GM19328 (cell line): Measurements from ENCODE around the gene DDX10.

Source experiments
- ATAC-seq: cut with Tn5 transposase; IDR thresholded peaks from one replicate; pipeline ENCODE4 v1.9.1; 2021; ENCODE audit warnings: mild to moderate bottlenecking, moderate library complexity; ENCODE audit not compliant: unreplicated experiment

The DDX10 gene

DNA sequence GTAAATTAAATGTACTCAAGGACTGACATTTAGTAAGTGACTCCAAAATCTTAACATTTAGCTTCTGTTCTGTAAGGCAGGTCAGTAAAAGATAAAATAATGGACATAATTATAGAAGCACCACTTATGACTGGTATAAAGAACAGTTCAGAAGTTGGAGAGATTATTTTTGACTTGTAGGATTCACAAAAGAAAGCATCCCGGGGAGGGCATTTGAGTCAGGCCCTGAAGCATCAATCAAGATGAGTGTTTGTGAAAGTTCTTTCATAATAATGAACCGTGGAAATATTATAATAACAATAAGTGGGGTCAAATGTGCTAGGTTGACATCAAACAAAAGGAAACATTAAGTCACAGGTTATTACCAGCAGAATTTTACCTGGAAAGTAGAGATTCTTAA lies 201.9 kb downstream of the DDX10 start:
- no peak for ATAC-seq

DNA sequence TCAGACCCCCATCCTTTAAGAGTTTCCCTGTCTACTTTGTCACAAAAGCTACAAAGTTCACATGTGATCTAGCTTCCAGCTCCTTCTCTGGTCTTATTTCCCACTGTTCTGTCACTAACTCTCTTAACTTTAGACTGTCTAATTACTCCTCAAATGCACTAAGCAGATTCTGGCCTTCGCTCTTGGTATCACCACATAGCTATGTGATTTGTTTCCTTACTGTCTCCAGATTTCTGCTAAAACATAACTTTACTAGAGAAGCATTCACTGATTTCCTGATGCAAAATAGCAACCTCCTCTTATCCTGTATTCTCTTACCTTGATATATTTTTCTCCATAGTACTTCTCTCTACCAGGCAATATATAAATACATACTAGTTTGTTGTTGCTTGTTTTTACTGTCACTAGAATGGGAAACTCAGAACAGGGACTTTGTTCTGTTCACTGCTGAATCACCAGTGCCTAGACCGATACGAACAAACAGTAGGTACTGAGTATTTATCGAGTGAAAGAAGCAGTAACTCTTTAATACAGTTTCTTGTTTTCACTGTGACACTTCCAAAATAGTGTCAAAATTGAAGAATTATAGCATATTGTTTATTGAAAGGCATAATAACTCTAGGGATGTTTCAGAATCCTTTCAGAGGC lies 205.6 kb downstream of the DDX10 start:
- ATAC-seq: no peak

DNA sequence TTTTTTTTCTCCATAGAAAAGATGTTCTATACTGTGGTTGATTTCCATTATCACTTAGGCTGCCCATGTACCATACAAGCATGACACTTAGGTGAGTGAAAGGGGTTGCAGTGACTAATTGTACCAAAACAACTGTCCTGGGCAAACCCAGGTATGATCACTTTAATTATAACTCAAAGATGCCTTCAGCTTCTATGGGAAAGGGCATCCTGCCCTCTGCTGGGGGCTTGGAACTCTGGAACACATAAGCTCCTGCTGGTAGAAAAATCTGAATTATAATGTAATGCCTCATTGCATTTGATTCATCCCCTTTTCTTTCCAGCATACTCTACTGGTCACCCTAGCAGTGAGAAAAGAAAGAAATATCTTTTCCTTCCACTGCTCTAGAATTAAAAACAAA lies 206.3 kb downstream of the DDX10 start:
- ATAC-seq: no peak

DNA sequence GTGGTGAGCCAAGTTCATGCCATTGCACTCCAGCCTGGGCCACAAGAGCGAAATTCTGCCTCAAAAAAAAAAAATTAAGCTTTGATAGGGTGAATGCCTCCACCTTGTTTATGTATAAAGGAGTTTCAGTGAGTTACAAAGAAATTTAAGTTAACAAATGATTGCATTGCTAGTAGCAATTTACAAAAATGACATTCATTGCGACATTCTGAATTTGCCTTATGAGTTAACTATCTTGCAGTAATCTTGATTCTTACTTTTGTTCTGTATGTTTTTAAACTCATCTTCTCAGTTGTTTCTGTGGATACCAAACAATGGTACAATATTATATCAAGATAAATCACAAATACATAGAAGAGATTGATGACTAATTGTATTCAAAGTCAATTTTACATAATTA lies 207.0 kb downstream of the DDX10 start:
- no peak for ATAC-seq

DNA sequence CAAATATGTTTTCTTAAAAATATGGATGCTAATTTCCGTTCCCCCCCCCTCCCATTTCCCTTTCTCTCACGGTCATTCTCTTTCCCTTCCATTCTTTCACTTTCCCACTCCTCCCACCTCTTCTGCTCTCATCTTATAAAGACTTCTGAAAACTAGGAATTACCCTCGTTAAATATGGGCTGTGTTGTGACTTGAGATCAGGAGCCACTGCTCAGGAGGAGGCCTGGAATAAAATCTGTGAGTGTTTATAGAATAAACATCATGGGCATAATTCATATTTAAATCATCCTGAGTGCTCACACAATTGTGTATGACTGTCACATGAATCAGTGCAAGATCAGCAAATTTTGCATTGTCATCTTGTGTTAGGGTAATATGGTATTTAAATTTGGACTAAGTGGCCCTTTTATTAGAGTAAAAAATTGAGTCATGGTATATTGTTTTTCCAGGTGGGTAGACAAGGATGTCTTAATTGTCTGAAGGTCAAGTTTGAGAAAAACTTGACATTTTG lies 208.0 kb downstream of the DDX10 start:
- no peak for ATAC-seq

DNA sequence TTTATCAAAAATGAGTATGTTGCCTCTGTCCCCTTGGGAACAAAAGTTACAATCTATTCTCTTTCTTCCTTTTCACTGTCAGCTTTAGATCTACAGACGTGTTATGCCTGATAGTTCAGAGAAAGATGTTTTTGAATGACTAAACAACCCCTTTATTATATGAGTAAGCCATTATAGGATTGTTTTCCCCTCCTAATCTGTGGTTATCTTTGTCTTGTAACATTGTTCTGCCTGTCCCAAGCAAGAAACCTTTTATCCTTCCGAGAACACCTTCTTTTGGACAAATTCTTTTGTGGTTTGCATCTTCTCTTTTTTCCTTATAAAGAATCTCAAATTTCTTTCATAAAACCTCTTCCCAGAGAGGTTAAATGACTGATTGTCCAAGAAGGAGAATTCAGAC lies 208.4 kb downstream of the DDX10 start:
- no peak for ATAC-seq

DNA sequence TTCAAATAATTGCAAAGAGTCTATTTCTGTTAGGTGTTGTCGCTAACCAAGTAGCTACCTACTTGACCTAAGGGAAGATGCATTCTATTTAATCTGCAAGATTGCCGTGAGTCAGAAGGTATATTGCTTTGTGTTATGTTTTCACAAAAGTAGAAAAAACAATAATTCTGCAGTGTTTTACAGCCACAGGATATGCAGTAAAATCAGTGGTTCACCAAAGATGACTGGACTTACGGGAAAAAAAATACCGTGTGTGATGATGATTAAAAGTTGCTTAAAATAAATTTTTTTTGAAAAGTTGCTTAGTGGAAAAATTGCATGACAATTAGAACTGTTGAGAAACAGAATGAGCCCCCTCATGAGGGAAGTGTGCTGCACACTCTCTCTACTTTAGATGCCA lies 209.1 kb downstream of the DDX10 start:
- ATAC-seq: no peak

DNA sequence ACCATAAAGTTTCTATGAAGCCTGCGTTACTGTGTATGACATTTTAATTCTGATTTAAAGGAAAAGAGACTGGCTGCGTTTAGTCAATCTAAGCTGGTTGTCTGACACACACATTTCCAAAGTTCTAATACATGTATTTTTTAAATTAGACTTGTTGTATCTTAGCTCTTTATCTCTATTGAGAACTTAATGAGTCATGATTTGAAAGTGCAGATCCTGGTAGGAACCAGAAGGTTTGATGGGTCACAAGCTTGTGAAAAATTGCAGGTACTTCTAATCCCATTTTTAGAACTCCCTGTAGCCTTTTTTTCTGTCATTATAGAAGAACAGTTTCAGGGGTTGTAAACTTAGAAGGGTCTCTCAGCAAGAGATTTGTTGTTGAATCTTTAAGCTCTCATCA lies 210.3 kb downstream of the DDX10 start:
- ATAC-seq: no peak

DNA sequence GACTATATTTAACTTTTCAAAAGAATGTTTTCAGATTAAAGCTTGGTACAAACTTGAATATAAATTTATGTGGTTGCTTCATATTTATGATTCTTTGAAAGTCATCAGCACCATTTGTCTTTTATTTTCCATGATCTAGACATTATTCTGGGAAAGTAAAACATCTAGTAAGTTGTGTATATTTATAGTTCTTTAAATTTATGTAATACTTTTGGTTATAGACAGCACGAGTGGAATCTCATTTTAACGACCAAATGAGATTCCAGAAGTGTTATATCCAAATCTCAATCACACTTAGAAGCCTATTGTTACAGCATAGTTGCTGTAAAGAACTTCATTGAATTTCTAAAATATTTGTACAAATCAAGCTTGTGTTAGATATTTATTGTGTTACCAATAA lies 212.3 kb downstream of the DDX10 start:
- ATAC-seq: no peak

DNA sequence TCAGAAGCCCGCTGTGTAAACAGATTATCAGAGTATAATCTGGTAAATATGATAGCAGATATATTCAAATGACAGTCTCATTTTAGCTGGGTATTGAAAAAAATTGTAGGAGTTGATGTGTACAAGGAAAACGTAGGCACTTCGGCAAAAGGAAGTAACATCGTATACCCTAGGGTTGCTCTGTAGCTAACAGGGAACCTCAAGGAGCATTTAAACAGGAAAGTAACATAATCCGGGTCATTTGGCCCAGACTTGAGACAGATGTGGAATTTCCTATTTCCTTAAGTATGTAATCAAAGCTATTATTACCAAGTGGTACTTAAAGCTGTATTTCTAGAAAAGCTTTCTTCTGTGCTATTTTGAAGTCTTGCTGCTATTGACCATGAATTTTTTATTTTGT lies 215.6 kb downstream of the DDX10 start:
- no peak for ATAC-seq

DNA sequence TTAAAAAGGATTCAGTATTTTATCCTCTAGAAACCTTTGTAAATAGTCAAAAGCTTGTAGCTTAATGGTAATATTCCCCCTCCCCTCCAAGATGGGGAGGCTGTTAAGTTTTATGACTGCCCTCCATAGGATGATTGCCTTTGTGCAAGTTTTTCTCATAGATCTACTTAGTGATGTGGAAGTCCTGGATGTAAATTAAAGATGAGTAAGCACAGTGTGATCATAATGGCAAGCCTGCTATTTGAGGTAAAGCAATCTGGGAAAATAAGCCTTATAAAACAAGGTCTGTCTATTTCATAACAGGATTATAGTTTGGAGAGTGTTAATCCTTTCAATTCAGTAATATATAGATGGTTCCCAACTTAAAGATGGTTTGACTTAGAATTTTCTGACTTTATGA lies 216.3 kb downstream of the DDX10 start:
- ATAC-seq: no peak

DNA sequence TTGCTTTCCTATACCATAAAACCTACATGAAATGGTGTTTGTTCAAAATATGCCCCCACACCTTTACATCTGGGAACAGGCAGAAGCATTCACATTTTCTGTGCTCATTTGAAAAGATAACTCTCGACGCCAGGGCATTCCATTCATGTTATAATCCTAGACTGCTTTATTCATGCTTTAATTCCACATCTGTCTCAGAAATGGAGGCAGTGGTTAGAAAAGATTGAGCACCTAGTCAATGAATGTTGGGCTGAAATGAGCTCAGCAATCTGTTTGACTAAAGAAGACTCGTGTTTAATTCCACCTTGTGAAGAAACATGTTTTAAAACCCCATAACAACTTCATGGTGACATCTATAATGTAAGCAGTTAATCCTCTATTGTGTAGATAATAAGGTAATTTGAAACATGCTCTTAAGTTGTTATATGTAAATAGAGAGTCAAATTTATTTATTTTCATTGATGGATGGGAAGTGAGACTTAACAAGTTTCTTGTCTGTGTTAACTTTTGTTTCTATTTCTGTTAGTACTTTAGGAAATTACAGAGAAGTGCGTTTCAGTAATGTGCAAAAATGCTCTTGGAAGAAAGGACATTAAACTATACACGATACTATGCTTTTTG lies 217.5 kb downstream of the DDX10 start:
- ATAC-seq: no peak

DNA sequence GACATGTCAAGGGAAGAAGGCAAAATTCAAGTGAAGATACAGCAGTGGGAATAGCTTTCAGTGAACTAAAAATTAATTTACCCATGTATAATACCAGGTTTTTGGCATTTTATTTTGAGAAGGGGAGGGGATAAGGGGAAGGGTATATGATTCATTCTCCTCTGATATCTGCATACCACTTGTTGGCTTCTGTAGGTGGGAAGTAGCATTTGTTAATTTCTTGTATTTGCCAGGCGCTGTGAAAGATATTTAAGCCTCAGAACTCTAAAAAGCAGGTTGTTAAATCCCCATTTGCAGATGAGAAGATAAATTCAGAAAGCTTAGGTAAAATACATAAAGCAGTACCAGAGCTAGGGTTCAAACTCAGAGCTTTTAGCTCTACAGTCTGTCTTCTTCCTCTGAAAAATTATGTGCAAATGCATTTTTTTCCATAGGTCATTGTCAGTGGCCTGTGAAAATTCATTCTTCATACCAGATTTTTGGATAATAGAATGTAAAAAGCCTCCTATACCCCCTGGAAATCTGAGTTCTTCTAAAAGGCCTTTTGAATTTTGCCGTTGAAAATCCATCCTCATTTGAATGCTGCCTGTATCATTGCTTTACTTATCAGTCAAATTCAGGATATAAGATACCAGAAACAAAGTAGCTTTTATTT lies 221.3 kb downstream of the DDX10 start:
- ATAC-seq: no peak

DNA sequence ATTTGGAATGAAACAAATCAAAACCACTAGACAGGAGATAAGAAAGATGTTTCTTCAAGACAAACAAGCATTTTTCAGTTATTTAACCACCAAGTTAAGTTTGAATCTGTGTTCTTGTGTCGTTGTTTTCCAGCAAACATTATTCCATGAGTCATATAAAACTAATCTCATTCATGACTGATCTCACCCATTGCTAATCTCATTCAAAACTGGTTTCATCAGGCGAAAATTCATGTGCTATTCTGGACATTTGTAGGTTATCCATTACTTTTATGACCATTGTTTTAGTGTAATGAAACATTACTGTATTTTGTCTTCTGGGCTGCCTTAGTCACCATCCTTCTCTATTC lies 221.8 kb downstream of the DDX10 start:
- ATAC-seq: no peak

DNA sequence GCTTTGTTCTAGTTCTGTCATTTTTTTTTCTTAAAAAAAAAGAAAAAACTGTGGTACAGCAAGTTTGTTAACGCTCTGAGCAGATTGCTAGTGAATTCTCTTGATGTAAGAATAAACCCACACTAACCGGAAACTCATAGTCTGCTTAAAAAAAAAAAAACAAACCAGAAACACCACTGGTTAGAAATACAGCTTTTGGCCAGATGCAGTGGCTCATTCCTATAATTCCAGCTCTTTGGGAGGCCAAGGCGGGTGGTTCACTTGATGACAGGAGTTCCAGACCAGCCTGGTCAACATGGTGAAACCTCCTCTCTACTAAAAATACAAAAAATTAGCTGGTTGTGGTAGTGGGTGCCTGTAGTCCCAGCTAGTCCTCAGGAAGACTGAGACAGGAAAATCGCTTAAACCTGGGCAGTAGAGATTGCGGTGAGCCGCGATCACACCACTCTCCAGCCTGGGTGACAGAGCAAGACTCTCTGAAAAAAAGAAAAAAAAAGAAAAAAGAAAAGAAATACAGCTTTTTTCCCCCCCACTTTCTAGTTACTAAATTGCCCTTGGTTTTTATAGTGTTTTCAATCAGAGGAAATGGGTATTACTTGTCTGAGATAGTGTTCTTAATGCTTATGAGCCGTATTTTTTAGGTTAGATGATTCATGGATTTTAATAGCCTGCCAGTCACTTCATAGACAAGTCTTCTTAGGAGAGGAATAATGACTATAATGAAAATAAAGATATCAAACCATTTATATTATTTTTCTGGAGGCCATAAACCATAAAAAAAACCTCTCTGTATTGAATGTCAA lies 222.8 kb downstream of the DDX10 start:
- no peak for ATAC-seq

DNA sequence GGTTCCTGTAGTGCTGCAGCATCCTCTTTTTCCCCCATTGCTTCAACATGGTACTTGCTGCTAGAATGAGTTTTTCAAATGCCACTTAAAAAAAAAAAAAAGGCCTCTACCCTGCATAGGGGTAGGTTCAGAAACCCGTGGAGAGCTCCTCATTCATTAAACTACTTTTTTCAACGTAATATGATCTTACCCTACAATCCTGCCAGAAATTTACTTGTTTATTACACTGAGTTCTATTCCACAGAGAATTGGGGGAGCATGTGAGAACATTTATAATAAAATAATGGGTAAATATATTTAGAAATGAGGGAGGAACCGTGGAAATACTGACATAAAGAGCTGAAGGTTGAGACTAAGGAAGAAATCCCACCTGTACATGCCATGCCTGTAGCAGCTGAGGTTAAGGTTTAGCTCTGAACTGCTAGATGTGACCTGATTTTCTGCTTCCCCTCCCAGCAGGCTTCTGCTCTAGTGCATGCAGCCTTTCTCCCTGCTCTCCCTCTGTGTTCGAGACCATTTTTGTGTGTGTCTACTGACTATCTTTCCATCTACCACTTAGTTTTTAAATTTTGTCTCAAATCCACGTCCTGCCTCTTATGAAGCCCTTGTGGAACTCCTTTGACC lies 225.7 kb downstream of the DDX10 start:
- no peak for ATAC-seq

DNA sequence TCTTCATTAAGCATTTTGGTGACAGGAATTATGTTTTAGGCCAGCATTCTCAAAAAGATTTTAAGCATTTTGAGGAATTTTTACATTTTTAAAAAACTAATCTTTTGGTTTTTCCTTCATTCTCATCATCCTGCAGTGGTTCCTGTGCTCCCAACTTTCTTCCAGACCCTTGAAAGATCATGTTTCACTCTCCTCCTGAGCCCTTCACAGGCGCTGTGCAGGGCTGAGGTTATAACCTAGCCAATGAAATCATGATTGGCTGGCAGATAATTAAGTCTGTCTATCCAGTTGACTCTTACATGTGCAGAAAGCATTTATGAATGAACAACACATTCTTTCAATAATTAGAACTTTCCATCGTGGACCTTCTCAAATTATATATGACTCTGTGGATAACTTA lies 226.3 kb downstream of the DDX10 start:
- ATAC-seq: no peak

DNA sequence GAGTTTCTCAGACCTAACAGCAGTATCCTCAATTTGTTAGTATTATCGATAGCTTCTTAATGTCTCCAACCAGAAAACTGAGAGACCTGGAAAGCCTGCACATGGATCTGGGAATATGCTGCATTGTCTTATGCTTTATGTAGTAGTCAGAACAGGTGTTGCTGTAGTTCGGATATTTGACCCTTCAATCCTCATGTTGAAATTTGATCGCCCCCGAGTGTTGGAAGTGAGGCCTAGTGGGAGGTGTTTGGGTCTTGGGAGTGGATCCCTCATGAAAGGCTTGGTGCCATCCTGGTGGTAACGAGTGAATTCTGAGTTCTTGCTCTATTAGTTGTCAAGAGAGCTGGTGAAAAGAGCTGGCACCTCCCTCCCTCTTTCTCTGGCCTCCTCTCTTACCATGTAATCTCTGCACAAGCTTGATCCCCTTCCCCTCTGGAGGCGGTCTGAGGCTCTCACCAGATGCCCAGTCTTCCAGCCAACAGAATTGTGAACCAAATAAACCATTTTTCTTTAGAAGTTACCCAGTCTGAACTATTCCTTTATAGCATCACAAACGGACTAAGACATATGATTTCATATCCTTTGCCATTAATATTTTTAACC lies 227.1 kb downstream of the DDX10 start:
- no peak for ATAC-seq

DNA sequence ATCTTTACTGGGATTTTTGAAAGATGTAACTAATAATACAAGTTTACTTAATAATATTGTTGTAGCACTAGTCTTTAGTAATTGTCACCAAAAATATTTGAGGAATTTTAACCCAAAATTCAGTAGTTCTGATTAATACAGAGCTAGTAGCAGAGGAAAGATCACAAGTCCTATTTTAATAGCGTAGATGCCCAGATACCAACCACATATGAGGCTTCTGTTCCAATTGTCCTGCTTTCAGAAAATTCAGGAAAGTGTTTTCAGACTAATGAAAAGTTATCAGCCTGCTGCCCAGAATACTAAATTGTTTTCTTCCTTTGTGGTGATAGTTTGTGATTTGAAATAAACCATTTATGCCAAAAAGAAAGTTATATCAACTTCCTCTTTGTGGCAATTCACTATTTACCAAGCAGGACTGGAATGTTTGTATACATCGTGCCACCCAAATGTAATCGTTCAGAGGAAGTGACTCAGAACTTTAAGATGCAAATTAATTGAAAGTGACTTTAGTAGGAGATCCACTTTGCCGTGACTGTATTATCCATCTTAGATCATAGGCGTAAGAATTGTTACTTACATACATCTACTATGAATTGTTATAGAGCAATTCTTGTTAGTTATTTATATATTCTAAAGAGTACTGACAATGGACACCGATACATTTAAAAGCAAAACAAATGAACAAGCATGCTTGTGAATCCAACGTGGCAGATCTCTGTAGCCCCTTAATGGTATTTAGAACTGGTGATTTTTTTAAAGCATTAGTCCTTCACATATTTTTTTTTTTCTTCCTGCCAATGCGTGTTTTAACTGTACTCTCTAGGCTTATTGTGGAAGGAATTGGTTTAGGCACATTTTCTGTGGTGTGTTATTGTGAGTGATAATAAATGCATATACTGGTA lies 231.0 kb downstream of the DDX10 start:
- peak; percentile 75 for ATAC-seq

DNA sequence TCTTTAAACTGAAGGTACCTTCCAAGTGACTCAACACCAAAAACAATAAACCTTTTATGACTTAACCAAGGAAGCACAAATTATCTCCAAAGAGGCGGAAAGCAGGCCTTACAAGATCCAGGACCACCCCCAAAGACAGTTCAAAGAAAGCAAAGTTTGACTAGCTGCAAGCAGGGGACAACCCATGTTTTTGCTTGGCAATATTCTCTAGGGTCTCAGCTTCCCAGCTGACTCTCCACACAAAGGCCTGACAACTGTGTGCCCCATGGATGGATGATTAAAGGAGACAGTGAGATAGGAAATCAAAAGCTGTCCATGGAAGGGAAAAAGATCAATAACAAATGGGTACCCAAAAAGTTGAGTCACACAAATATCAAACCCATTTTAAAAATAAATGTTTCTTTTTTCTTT lies 232.2 kb downstream of the DDX10 start:
- ATAC-seq: no peak
